Suppressor macrophage treated with lipopolysaccharide for 4 hours (primary cell): Measurements from ENCODE around the gene PYGO2.
A peak's percentile ranks its signal among the peaks of the same experiment; 100 is the strongest.
"Not testable (repeated sequence)": the region's sequence is repeated elsewhere in the genome, so short reads cannot be mapped to it uniquely, and the experiment has no call there.

Experiments used
- DNase-seq: peaks from one replicate; pipeline ENCODE4 v3.0.0-alpha.2; 2020

PYGO2 gene

GRCh38 chr1:154977762-154978161 lies 16.2 kb upstream of the PYGO2 start:
- DNase-seq = not testable (repeated sequence)

- peak; percentile 93 for DNase-seq
Measured at GRCh38 chr1:154975409-154976059, 14.0 kb upstream of the PYGO2 start.

DNA sequence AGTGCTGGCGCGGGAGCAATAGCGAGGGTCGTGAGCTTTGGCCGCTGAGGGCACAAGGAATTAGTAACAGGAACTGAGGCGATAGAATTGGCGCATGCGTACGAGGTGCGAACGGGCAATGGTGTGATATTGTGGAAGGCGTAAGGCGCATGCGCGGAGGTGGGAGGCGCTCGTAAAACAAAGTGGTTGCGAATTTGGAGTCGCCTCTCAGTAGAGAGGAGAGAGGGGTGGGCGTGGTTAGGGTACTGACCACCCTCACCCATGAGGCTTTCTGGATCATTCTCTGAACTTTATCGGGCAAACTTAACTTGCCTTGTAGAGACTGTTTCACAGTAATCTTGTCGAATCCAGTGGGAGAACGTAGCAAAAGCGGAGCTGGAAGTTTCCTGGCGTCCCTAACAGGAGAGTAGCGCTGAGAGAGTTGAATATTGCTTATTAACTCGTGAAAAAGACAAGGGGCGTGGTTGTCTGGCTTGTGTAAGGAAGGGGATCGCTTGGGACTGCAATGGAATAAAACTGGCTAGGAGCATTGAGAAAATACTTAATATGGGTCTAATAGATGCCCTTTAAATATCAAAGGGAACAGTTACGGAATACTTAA lies 13.3 kb upstream of the PYGO2 start:
- peak; percentile 99 for DNase-seq

DNA sequence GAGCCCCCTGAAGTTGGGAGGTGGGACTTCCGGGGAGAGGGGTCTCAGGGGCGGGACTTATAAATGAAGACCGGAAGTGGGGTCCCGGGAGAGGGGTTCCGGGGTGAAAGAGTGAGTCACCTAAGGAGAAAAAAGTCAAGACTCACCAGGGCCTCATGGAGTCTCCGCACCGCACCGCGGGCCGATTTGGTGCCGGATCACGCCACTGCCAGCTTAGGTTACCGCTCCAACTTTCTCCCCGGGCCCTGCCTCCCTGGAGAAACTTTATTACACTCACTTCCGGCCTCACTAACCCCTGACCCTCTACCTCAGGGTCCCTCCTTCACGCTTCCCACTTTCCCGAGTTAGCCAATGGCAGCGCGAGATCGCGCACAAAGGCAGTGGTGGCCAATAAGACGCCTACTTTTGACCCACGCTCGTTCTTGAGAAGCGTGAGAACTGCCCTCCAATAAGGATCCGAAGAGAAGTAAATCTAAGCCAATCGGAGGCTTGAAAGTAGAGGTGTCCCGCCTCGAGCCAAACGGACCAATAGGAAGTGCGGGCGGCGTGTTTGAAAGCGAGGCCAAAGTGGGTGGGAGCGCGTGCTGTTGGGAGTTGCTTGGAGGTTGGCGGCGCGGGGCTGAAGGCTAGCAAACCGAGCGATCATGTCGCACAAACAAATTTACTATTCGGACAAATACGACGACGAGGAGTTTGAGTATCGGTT lies 12.7 kb upstream of the PYGO2 start, which contains the start of gene CKS1B:
Gene CKS1B, plus strand, starts transcription at position 580 of the 706 bp plus-strand sequence. Its CDS starts 65 bp downstream, at position 645.
- peak; percentile 100 for DNase-seq

- peak; percentile 98 for DNase-seq
Measured at GRCh38 chr1:154973344-154974101, 11.9 kb upstream of the PYGO2 start.

- DNase-seq = no peak
Measured at GRCh38 chr1:154972517-154973343, 11.1 kb upstream of the PYGO2 start.

GRCh38 chr1:154972213-154972516 lies 10.6 kb upstream of the PYGO2 start:
- no peak for DNase-seq

GRCh38 chr1:154971341-154971998 lies 9.9 kb upstream of the PYGO2 start:
- peak; percentile 35 for DNase-seq

DNA sequence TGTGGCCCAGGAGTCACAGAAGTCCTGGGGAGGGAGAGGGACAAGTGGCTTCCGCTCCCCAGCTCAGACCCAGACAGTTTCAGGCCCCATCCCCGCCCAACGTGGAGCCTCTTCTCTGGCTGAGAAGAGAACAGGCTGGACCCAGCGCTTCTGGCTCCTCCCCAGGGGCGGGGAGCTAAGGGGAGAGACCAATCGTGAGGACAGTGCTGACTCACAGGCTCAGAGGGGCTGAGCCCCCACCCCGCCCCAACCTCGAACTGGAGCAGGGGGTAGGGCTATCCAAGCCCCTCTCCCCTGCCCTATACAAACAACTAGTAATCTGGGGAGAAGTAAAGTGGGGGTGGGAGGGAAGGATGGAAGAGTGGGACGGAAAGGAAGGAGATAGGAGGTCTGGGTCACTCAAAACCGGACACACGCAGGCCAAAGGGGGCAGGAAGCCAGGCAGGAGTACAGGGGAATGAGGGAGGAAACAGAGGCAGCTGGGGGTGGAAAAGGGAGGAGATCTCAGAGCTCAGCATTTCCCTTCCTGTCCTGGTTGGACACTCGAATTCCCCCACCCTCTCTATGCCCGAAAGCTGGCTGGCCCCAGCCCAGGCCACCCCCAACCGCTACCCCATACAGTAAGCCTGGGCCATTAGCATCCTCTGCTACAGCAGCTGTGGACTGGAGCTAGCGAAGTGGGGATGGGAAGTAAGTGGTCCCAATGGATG lies 9.2 kb upstream of the PYGO2 start, which contains the start of gene SHC1:
Gene SHC1, minus strand, starts transcription at position 117 of the 710 bp plus-strand sequence. CDS start 221 bp downstream, outside the sequence.
- DNase-seq = peak; percentile 76

GRCh38 chr1:154969860-154970452 lies 8.4 kb upstream of the PYGO2 start:
- no peak for DNase-seq

DNA sequence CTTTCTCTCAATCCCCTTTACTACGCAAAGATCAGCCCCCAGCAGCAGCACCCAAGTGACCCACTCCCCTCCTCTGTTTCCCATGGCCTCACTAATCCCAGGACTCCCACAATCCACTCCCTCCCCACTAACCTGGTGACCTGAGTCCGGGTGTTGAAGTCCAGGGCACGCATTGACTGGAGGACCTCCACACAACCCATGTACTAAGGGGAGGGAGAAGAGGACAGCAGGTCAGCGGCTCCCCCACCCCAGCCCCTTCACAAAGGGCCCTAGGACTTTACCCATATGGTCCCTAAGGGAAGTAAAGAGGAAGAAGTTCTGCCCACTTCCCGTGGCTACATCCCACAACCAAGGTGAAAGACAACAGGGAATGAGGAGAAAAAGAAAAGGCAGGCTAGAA lies 7.7 kb upstream of the PYGO2 start:
- DNase-seq = no peak

DNA sequence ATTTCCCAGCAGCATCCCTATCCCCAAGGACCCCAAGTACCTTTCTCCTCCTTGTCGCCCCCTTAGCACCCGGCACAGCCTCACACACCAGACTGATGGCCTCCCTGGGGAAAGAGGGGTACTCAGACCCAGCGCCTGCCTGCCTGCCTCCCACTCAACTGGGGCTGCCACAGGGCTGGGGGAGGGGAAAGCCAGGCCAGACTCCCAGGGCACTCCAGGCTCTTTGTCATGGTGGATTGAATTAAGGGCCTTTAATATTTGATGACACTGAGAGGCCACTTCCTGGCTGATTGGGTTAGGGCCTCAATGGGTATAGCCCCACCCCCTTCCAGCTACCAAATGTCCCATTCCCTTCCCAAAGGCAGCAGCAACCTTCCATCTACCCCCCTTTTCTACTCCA lies 7.1 kb upstream of the PYGO2 start:
- DNase-seq = no peak

DNA sequence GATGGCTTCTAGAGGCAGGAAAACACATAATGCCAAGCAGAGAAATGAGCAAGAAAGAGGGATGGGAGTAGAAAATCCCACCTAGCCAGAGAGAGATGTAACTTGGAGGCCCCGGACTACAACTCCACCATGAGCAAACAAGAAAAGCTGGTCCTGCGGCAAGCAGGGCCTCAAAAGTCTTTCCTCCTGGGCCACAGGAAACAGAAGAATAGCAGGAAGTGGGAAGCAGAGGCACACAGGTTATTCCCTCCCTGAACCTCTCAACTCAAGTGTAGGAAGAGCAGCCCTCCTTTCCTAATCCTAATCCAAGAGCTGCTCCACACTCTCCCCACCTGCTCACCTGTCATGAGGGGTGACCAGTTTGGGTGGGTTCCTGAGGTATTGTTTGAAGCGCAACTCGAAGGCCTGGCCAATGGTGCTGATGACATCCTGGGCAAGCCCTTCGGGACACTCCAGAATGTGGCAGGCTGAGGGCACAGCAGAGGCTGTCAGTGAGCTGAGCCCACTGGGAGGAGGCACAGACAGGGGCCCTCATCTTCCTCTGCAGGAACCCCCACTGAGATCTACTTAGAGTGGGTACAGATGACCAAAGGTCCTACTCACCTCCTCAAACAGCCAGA lies 5.9 kb upstream of the PYGO2 start:
- DNase-seq = no peak

GRCh38 chr1:154966111-154966510 lies 4.5 kb upstream of the PYGO2 start:
- DNase-seq = no peak

- DNase-seq = no peak
Measured at GRCh38 chr1:154964359-154964758, 2.8 kb upstream of the PYGO2 start.

DNA sequence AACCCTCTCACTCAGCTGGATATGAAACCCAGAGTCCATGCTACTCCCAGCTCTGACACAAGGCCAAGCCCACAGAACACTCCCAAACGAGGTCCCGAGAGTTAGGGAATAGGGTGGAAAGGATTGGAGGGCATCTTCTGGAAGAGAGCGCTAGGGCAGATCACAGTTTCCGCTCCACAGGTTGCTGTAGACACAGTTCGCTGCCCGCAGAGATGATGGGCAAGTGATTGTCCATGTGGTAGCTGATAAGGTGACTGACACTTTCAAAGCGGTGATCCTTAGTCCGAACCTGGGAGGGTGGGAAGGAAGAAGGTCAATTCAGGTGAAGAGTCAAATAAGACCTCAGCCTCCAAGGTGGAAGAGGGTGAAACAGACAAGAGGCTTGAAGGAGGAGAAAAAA lies 2.1 kb upstream of the PYGO2 start:
- DNase-seq = no peak

- no peak for DNase-seq
Measured at GRCh38 chr1:154962795-154963330, 1.3 kb upstream of the PYGO2 start.

DNA sequence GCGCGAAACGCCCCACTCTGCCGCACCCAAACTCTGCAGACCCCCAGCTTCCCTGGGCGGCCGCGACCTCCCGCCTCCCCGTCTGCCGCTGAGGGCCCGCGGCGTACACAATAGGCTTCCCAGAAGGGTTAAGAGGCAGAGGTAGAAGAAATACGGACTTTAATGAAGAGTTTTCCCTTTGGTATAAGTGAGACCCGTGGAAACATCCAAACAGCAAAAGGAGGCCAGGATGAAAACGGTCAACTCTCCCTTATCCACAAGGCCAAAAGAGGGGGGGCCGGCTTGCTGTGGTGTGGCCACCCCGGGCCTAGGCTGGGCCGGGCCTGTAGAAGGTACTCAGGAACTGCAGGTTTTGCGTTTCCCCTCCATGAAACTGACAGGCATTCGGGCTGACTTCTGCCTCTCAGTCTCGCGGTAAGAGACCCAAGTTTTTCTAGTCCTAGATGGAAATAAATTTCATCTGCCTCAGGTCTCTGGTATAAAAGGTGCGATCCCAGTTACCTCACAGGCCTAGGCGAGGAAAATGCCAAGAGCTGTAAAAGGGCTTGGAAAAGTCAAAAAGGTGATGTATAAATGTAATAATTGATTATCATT lies 671 bp upstream of the PYGO2 start:
- DNase-seq = no peak

DNA sequence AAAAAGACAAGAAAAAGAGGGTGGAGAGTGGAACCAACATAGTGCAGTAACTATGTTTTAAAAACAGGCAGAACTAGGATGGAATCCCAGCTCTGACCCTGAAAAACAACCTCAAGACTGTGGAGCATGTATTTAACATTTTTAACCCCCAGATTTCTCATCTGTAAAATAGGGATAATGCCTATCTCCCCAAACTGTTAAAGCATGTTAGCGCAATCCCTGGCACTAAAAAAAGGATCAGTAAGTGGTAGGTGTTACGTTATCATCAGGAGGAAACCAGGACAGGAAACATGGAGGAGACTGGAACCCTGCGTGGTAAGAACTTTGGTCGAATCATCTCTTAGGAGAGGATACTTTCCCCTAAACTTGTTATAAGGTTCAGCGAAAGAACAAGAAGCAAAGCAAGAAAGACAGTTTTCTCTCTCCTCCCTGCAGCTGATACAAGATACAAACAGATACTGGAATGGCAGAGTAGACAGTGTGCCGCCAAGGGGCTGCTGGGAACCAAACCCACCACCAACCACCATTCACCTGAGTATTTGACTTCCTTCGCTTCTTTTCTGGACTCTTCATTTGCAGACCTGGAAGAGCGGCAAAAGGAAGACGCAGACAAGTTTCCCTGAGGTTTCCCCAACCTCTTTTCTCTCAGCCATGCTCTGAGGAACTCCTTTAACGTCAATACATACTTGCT lies 991 bp downstream of the PYGO2 start:
- no peak for DNase-seq
